SW 1271 (cell line): ENCODE measurements around the gene ADGRB2.

Source experiments
- DNase-seq, 2 experiments: peaks; one replicate each; lab custom pipeline; 2025; lab: John Stamatoyannopoulos, UW

ADGRB2 gene

GRCh38 chr1:31764312-31765040 lies at the start of gene ADGRB2:
ADGRB2 (minus strand) TSS chr1:31764340; CDS start chr1:31757221, 7,119 bp downstream.
- DNase-seq, result peak in 1 of 2 experiments; percentile 5

GRCh38 chr1:31812158-31812829 lies 48.2 kb upstream of the ADGRB2 start:
- no peak for DNase-seq

GRCh38 chr1:31811605-31812004 lies 47.5 kb upstream of the ADGRB2 start:
- no peak for DNase-seq

GRCh38 chr1:31809698-31810097 lies 45.6 kb upstream of the ADGRB2 start:
- no peak for DNase-seq

GRCh38 chr1:31807273-31808048 lies 43.3 kb upstream of the ADGRB2 start:
- no peak for DNase-seq

- DNase-seq, result no peak
Observed at GRCh38 chr1:31805318-31805717, 41.2 kb upstream of the ADGRB2 start.

GRCh38 chr1:31804098-31804497 lies 40.0 kb upstream of the ADGRB2 start:
- no peak for DNase-seq

GRCh38 chr1:31803610-31804009 lies 39.5 kb upstream of the ADGRB2 start:
- no peak for DNase-seq

- no peak for DNase-seq
Observed at GRCh38 chr1:31802190-31803150, 38.3 kb upstream of the ADGRB2 start.

- DNase-seq, result no peak
Observed at GRCh38 chr1:31801458-31801857, 37.3 kb upstream of the ADGRB2 start.

- no peak for DNase-seq
Observed at GRCh38 chr1:31800674-31800967, 36.5 kb upstream of the ADGRB2 start.

GRCh38 chr1:31799895-31800673 lies 35.9 kb upstream of the ADGRB2 start:
- DNase-seq, result no peak

- no peak for DNase-seq
Observed at GRCh38 chr1:31799196-31799894, 35.2 kb upstream of the ADGRB2 start.

GRCh38 chr1:31798433-31799195 lies 34.5 kb upstream of the ADGRB2 start:
- DNase-seq, result peak in 1 of 2 experiments; percentile 44

GRCh38 chr1:31798086-31798432 lies 33.9 kb upstream of the ADGRB2 start:
- DNase-seq, result no peak

- DNase-seq, result no peak
Observed at GRCh38 chr1:31797216-31797615, 33.1 kb upstream of the ADGRB2 start.

- DNase-seq, result no peak
Observed at GRCh38 chr1:31796707-31797106, 32.6 kb upstream of the ADGRB2 start.

GRCh38 chr1:31795801-31796621 lies 31.9 kb upstream of the ADGRB2 start:
- no peak for DNase-seq
